DMS 273 (cell line): Measurements from ENCODE around the gene GPR42.
"Not testable (repeated sequence)": the region's sequence is repeated elsewhere in the genome, so short reads cannot be mapped to it uniquely, and the experiment has no call there.

Experiments used
- DNase-seq: peaks from one replicate; lab custom pipeline; 2025; ENCODE audit not compliant: unreplicated experiment; lab: John Stamatoyannopoulos, UW

The GPR42 gene

GRCh38 chr19:35392742-35393715, 22.2 kb downstream of the GPR42 start:
- no peak for DNase-seq

- DNase-seq, result peak; percentile 90
These were observed 24.7 kb downstream of the GPR42 start for GRCh38 chr19:35395382-35396199.

GRCh38 chr19:35396240-35396885, 25.5 kb downstream of the GPR42 start:
- DNase-seq, result no peak

DNA sequence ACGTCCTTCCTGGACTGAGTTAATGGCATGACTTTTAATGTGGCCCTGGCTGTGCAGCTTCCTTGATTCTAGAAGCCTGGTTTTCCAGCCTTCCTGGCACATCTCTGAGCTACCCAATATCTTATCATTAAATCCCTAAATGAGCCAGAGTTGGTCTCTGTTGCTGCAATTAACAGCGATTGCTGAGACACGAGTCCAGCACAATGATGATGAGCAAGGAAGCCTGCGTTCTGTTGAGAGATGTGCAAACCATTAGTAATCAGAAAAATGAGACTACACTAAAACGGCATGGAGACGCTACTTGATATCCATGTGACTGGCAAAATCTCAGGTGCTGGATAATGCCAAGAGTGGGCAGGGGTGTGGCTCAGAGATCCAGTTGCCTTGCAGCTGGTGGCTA, 26.2 kb downstream of the GPR42 start:
- peak; percentile 49 for DNase-seq

DNA sequence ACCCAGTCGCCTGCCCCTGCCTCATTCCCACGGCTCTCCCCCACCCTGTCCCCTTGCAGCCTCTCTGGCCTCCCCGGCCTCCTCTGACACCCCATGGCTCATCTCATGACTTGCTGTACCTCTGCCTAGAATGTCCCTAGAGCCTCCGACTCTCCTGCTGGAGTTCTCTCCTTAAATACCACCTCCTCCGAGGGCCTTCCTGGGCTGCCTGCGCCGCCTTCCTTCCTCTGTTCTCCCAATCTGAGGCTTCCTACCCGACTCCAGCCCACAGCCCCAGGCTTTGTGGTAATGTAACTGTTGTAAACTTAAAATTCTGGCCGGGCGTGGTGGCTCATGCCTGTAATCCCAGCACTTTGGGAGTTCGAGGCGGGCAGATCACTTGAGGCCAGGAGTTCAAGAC, 27.7 kb downstream of the GPR42 start:
- DNase-seq, result no peak

GRCh38 chr19:35399231-35399630, 28.4 kb downstream of the GPR42 start:
- no peak for DNase-seq

- no peak for DNase-seq
These were observed 29.3 kb downstream of the GPR42 start for GRCh38 chr19:35399948-35400772.

GRCh38 chr19:35400773-35401100, 29.9 kb downstream of the GPR42 start:
- no peak for DNase-seq

- not testable (repeated sequence) for DNase-seq
These were observed 30.5 kb downstream of the GPR42 start for GRCh38 chr19:35401416-35401815.

DNA sequence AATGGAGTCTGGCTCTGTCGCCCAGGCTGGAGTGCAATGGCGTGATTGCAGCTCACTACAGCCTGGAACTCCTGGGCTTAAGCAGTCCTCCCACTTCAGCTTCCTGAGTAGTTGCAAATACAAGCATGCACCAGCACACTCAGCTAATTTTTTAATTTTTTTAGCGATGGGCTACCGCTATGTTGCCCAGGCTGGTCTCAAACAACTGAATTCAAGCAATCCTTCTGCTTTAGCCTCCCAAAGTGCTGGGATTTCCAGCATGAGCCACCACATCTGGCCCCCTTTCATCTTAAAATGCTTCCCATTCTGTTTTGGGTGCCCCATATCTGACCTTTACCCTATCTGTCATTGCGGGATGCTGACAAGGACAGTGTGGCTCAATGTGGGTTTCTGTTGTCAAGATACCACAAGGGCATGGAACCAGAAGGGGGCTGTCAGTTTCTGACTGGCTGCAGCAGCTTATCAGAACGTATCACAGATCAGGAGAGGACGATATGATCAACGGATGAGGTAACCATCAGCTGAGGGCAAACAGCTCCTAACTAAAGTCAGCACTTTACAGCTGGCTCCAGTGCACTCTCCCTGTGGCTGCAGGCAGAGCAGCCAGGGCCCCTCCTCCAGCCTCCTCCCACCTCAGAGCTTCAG, 32.4 kb downstream of the GPR42 start:
- DNase-seq, result no peak

DNA sequence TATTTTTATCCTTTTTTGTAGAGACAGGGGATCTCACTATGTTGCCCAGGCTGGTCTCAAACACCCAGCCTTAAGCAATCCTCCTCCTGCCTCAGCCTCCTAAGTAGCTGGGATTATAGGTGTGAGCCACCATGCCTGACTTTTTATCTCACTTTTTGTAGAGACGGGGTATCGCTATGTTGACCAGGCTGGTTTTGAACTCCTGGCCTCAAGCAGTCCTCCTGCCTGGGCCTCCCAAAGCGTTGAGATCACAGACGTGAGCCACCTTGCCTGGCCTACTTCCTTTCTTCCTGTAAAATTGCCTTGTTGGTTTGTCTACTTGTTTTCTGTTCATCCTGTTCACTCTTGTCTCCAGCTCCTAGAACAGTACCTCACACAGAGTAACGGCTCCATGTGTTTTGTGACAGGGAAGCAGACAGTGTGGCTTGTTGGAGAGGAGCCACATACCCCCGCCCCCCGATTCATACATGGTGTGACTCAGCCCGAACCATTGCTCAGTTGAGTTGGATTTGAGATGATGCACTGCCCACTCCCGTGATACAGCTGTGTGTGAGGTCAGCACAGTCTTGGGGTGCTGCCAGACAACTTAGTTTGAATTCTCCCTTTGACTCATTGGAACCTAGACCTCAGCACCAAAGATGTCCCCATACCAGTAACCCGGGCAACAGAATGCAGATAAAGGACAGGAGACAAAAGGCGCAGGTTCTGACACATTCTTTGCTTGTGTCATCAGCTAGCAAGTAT, 34.2 kb downstream of the GPR42 start:
- DNase-seq, result no peak

DNA sequence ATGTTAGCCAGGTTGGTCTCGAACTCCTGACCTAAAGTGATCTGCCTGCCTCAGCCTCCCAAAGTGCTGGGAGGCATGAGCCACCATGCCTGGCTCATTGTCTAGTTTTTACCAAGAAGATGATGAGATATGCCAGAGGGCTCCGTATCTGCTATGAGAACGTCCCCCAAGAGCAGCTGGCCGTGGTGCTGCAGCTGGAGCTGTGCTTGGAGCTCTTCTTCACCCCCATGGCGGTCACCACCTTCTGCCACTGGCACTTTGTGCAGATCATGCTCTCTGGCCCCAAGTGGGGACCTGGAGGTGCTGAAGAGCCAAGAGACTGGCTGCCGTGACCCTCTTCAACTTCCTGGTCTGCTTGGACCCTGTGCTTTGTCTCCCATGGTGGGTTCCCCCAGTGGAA, 36.8 kb downstream of the GPR42 start:
- DNase-seq, result no peak

DNA sequence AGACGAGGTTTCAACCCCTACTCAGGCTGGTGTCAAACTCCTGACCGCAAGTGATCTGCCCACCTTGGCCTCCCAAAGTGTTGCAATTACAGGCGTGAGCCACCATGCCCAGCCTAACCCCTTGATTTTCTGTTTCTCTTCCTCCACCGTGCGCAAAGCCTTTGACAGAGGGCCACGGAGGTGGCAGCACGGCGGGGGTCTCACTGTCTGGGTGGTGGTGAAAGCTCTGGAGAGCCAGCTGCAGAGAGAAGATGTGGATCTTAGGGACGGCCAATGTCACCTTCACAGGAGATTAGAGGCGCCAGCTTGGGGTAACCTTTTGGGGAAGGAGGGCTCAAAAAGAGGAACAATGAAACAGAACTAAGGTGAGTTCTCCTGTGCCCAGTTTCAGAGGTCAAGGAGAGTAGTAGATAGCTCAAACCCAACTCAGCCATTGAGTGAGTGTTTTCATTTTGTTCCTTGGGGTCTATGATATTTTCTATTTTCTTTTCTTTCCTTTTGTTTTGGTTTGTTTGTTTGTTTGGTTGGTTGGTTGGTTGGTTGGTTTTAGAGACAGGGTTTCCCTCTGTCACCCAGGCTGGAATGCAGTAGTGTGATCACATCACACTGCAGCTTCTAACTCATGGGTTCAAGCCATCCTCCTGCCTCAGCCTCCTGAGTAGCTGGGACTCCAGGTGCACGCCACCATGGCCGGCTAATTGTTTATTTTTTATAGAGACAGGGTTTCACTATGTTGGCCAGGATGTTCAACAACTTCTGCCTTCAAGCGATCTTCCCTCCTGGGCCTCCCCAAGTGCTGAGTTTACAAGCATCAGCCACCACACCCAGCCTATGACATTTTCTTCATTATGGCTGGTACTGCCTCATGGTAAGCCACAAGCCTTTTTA, 37.7 kb downstream of the GPR42 start:
- DNase-seq, result no peak

GRCh38 chr19:35409191-35409590, 38.3 kb downstream of the GPR42 start:
- DNase-seq, result no peak

- DNase-seq, result no peak
These were observed 39.6 kb downstream of the GPR42 start for GRCh38 chr19:35410487-35410886.

DNA sequence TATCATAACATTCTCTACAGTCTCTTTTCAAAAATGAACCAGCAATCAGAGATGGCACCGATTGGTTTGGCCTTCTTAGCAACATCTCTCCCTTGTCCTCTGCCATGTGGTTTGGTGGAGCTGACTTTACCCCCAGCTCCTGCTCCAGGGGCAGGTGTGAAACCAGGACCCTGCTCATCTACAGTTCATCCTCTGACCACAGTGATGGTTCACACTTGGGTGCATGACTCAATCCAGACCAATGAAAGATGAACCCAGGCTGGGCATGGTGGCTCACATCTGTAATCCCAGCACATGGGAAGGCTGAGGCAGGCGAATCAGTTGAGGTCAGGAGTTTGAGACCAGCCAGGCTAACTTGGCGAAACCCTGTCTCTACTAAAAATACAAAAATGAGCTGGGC, 43.6 kb downstream of the GPR42 start:
- DNase-seq, result no peak

GRCh38 chr19:35416331-35416730, 45.5 kb downstream of the GPR42 start:
- no peak for DNase-seq

- DNase-seq, result no peak
These were observed 46.4 kb downstream of the GPR42 start for GRCh38 chr19:35417278-35417677.
